Measurements from ENCODE around the gene GPRASP2.
"Not testable (repeated sequence)": the region's sequence is repeated elsewhere in the genome, so short reads cannot be mapped to it uniquely, and the experiment has no call there.

DNA sequence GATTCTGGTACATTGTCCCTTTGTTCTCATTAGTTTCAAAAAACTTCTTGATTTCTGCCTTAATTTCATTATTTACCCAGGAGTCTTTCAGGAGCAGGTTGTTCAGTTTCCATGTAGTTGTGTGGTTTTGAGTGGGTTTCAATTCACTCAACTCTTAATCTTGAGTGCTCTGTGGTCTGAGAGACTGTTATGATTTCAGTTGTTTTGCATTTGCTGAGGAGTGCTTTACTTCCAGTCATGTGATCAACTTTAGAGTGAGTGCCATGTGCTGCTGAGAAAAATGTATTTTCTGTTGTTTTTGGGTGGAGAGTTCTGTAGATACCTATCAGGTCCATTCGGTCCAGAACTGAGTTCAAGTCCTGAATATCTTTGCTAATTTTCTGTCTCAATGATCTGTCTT is 45.2 kb upstream of the GPRASP2 start:
- TF ChIP-seq EZH2 (IDR thresholded peaks at IDR 0.05; ENCODE audit: low read length), result not testable (repeated sequence)
- TF ChIP-seq, protein P1, sequence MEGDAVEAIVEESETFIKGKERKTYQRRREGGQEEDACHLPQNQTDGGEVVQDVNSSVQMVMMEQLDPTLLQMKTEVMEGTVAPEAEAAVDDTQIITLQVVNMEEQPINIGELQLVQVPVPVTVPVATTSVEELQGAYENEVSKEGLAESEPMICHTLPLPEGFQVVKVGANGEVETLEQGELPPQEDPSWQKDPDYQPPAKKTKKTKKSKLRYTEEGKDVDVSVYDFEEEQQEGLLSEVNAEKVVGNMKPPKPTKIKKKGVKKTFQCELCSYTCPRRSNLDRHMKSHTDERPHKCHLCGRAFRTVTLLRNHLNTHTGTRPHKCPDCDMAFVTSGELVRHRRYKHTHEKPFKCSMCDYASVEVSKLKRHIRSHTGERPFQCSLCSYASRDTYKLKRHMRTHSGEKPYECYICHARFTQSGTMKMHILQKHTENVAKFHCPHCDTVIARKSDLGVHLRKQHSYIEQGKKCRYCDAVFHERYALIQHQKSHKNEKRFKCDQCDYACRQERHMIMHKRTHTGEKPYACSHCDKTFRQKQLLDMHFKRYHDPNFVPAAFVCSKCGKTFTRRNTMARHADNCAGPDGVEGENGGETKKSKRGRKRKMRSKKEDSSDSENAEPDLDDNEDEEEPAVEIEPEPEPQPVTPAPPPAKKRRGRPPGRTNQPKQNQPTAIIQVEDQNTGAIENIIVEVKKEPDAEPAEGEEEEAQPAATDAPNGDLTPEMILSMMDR (optimal IDR thresholded peaks at IDR 0.05 in 1 of 3, IDR thresholded peaks at IDR 0.05 in 1 of 3, conservative IDR thresholded peaks at IDR 0.05 in 1 of 3; ENCODE audit: extremely low read depth in 1 of 3, insufficient read depth in 2 of 3, low read length in 3 of 3), result not testable (repeated sequence)

All from keratinocyte (primary cell).